HPDE6-E6E7 (cell line): Measurements from ENCODE around the gene ITSN2.

Experiments used
- DNase-seq: peaks from one replicate; pipeline ENCODE4 v3.0.0; 2011; ENCODE audit warnings: missing footprints; ENCODE audit errors: extremely low spot score

The ITSN2 gene

GRCh38 chr2:24334245-24334633 is 26.1 kb downstream of the ITSN2 start:
- no peak for DNase-seq

GRCh38 chr2:24332791-24333540 is 27.4 kb downstream of the ITSN2 start:
- no peak for DNase-seq

- DNase-seq: no peak
Measured at GRCh38 chr2:24330161-24330560, 30.2 kb downstream of the ITSN2 start.

GRCh38 chr2:24329700-24330099 is 30.6 kb downstream of the ITSN2 start:
- no peak for DNase-seq

- DNase-seq: no peak
Measured at GRCh38 chr2:24328010-24328409, 32.3 kb downstream of the ITSN2 start.

- no peak for DNase-seq
Measured at GRCh38 chr2:24317491-24317920, 42.8 kb downstream of the ITSN2 start.

- no peak for DNase-seq
Measured at GRCh38 chr2:24315669-24316068, 44.7 kb downstream of the ITSN2 start.

GRCh38 chr2:24313744-24314632 is 46.3 kb downstream of the ITSN2 start:
- DNase-seq: peak; percentile 6

GRCh38 chr2:24307961-24308360 is 52.4 kb downstream of the ITSN2 start:
- DNase-seq: no peak

- DNase-seq: no peak
Measured at GRCh38 chr2:24304631-24305030, 55.7 kb downstream of the ITSN2 start.

GRCh38 chr2:24304098-24304497 is 56.2 kb downstream of the ITSN2 start:
- DNase-seq: peak; percentile 11

- DNase-seq: no peak
Measured at GRCh38 chr2:24301599-24301998, 58.7 kb downstream of the ITSN2 start.

- no peak for DNase-seq
Measured at GRCh38 chr2:24297663-24298062, 62.7 kb downstream of the ITSN2 start.

- DNase-seq: no peak
Measured at GRCh38 chr2:24287171-24287570, 73.2 kb downstream of the ITSN2 start.

- DNase-seq: no peak
Measured at GRCh38 chr2:24285484-24286152, 74.7 kb downstream of the ITSN2 start.

- DNase-seq: no peak
Measured at GRCh38 chr2:24280645-24281044, 79.7 kb downstream of the ITSN2 start.

- DNase-seq: no peak
Measured at GRCh38 chr2:24280161-24280560, 80.2 kb downstream of the ITSN2 start.

GRCh38 chr2:24276349-24276899 is 83.9 kb downstream of the ITSN2 start:
- peak; percentile 39 for DNase-seq

- no peak for DNase-seq
Measured at GRCh38 chr2:24274809-24275208, 85.5 kb downstream of the ITSN2 start.

GRCh38 chr2:24273598-24273997 is 86.7 kb downstream of the ITSN2 start:
- no peak for DNase-seq

- DNase-seq: no peak
Measured at GRCh38 chr2:24272907-24273306, 87.4 kb downstream of the ITSN2 start.

GRCh38 chr2:24272161-24272802 is 88.1 kb downstream of the ITSN2 start:
- DNase-seq: no peak
